Endodermal cell (in vitro differentiated cells): ENCODE measurements around the gene GRIP1. TPM values are rescaled to one million over a fixed set of nuclear protein-coding genes. Genes with fewer than 3 reads are reported as not detected.
A peak's percentile ranks its signal among the peaks of the same experiment; 100 is the strongest.

Experiments
- DNase-seq: peaks from one replicate; pipeline ENCODE4 v3.0.0-alpha.2; 2017
- H3K27ac ChIP-seq: 2 replicates; pipeline ENCODE4 v1.5.1; 2013; ENCODE audit warnings: mild to moderate bottlenecking, low read depth, low read length, moderate library complexity
- H3K27me3 ChIP-seq: 2 replicates; pipeline ENCODE4 v1.6.1; 2013; ENCODE audit warnings: mild to moderate bottlenecking, low read length, moderate library complexity; ENCODE audit not compliant: insufficient read depth, control insufficient read depth, poor library complexity, severe bottlenecking
- H3K36me3 ChIP-seq: 2 replicates; pipeline ENCODE4 v1.7.0; 2013; ENCODE audit warnings: mild to moderate bottlenecking, low read length, moderate library complexity; ENCODE audit not compliant: control insufficient read depth, insufficient read depth
- H3K4me1 ChIP-seq: one replicate; pipeline ENCODE4 v1.7.0; 2013; ENCODE audit warnings: low read length; ENCODE audit not compliant: control insufficient read depth, insufficient read depth
- H3K4me3 ChIP-seq: 2 replicates; pipeline ENCODE4 v1.5.1; 2013; ENCODE audit warnings: mild to moderate bottlenecking, low read length, moderate library complexity
- H3K9ac ChIP-seq: 2 replicates; pipeline ENCODE4 v1.6.1; 2013; ENCODE audit warnings: mild to moderate bottlenecking, low read length, moderate library complexity; ENCODE audit not compliant: poor library complexity, severe bottlenecking; ENCODE audit errors: extremely low read depth
- H3K9me3 ChIP-seq: 2 replicates; pipeline ENCODE4 v1.6.1; 2013; ENCODE audit warnings: mild to moderate bottlenecking, low read length, moderate library complexity; ENCODE audit not compliant: control insufficient read depth
- H3K27ac Mint-ChIP-seq: 2 replicates; pipeline ENCODE4 v1.8.0; 2020; ENCODE audit warnings: mixed read lengths
- H3K27me3 Mint-ChIP-seq: 2 replicates; pipeline ENCODE4 v1.8.0; 2021; ENCODE audit warnings: mild to moderate bottlenecking, mixed read lengths; ENCODE audit not compliant: insufficient read depth
- H3K36me3 Mint-ChIP-seq: 2 replicates; pipeline ENCODE4 v1.8.0; 2020; ENCODE audit warnings: low read depth, mixed read lengths
- H3K4me1 Mint-ChIP-seq: 2 replicates; pipeline ENCODE4 v1.8.0; 2020; ENCODE audit warnings: mixed read lengths
- H3K4me3 Mint-ChIP-seq: 2 replicates; pipeline ENCODE4 v1.8.0; 2020; ENCODE audit warnings: mild to moderate bottlenecking, moderate library complexity, mixed read lengths
- H3K9me3 Mint-ChIP-seq: 2 replicates; pipeline ENCODE4 v1.8.0; 2020; ENCODE audit warnings: mild to moderate bottlenecking, mixed read lengths
- WGBS, 2 experiments: methylation state at CpG; one replicate each; pipeline versions ENCODE4 v1.1.5 to v1.1.7; 2013; ENCODE audit warnings: missing lambda C conversion rate in 2 of 2, mixed read lengths in 1 of 2; ENCODE audit not compliant: insufficient coverage in 1 of 2, insufficient read length in 1 of 2; 5-methylcytosine and 5-hydroxymethylcytosine counted together
- total RNA-seq, 2 donors: library from RNA; stranded (reverse); fragmentation: NEBNext Ultra II Directional in 1 of 2; extraction: Animal tissue kit (Norgen Biotek cat#: 25700) in 1 of 2; gene quantifications; 2 replicates in 1 of 2; 3 replicates in 1 of 2; pipeline ENCODE4 v1.2.1, GENCODE V29; 2021
- TF ChIP-seq, protein P1 (sequence below): fragments of 200-600 bp; sonication (generic); conservative IDR thresholded peaks from 2 replicates; pipeline ENCODE4 v1.5.0; 2021; ENCODE audit warnings: antibody characterized with exemption, mild to moderate bottlenecking

The GRIP1 gene
- total RNA-seq, 2 donors from 2014 or later, result 41.0 to 47.6 TPM

DNA sequence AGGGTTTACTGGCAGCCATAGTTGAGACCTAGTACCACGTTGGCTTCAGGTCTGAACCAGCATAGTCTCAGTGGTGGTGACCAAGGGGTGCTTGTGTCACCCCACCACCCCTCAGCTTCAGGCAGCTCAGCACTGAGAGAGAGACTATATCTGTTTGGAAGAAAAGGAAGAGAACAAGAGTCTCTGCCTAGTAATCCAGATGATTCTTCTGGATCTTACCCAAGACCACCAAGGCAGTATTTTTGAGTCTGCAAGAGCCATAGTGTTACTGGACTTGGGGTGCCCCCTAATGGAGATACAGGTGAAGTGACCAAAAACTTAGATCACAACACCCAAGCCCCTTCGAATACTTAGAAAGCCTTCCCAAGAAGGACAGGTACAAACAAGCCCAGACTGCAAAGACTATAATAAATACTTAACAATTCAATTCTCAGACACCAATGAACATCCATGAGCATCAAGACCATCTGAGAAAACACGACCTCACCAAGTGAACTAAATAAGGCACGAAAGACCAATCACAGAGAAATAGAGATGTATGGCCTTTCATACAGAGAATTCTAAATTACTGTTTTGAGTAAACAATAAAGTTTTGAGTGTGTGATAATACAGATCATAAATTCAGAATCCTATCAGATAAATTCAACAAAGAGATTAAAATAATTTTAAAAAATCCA, 269.5 kb downstream of the GRIP1 start:
- Histone ChIP-seq H3K27me3 (no peaks in the 10 kb centered on the region), H3K9me3 (no peaks in the 10 kb centered on the region), H3K9ac (no peak overlapping the region), H3K4me3 (no peak overlapping the region), H3K27ac (no peak overlapping the region), H3K4me1 (no peaks in the 10 kb centered on the region), H3K36me3 (no peaks in the 10 kb centered on the region)
- DNase-seq, result peak; percentile 84
- TF ChIP-seq, protein P1, sequence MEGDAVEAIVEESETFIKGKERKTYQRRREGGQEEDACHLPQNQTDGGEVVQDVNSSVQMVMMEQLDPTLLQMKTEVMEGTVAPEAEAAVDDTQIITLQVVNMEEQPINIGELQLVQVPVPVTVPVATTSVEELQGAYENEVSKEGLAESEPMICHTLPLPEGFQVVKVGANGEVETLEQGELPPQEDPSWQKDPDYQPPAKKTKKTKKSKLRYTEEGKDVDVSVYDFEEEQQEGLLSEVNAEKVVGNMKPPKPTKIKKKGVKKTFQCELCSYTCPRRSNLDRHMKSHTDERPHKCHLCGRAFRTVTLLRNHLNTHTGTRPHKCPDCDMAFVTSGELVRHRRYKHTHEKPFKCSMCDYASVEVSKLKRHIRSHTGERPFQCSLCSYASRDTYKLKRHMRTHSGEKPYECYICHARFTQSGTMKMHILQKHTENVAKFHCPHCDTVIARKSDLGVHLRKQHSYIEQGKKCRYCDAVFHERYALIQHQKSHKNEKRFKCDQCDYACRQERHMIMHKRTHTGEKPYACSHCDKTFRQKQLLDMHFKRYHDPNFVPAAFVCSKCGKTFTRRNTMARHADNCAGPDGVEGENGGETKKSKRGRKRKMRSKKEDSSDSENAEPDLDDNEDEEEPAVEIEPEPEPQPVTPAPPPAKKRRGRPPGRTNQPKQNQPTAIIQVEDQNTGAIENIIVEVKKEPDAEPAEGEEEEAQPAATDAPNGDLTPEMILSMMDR, result peak; percentile 86
- Mint-ChIP-seq H3K4me3 (no peak overlapping the region), H3K9me3 (peaks cover 13% of the 10 kb centered on the region), H3K4me1 (no peaks in the 10 kb centered on the region), H3K27ac (no peak overlapping the region), H3K27me3 (no peaks in the 10 kb centered on the region), H3K36me3 (peaks cover 8% of the 10 kb centered on the region)
- WGBS, 2 experiments, result 80 to 84% methylated on average over 1 to 3 of the region's 4 CpGs

DNA sequence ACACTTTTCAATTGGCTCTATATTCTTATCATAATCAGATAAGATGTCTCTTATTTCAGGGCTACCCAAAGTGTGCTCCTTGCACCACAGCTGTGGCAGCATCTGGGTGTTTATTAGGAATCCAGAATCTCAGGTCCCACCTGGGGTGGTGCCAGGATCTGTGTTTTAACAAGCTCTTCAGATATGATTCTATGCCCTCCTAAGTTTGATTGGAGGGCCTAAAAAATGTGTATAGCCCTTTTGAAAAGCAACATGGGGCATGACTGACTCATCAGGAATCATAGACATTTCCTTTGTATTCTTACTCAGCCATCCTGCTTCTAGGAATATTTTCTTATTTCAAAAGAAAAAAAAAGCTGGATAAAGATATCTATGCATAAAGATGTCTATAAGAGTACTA, 273.5 kb downstream of the GRIP1 start:
- Mint-ChIP-seq H3K27me3 (no peaks in the 10 kb centered on the region), H3K4me1 (peaks cover 2% of the 10 kb centered on the region), H3K36me3 (no peaks in the 10 kb centered on the region), H3K4me3 (no peak overlapping the region), H3K27ac (no peak overlapping the region), H3K9me3 (no peaks in the 10 kb centered on the region)
- no peaks in the 10 kb centered on the region for H3K36me3 ChIP-seq
- no peaks in the 10 kb centered on the region for H3K27me3 ChIP-seq
- no peak overlapping the region for H3K27ac ChIP-seq
- no peaks in the 10 kb centered on the region for H3K9me3 ChIP-seq
- no peaks in the 10 kb centered on the region for H3K4me1 ChIP-seq
- TF ChIP-seq, protein P1, result no peak
- no peak overlapping the region for H3K9ac ChIP-seq
- DNase-seq, result no peak
- no peak overlapping the region for H3K4me3 ChIP-seq

DNA sequence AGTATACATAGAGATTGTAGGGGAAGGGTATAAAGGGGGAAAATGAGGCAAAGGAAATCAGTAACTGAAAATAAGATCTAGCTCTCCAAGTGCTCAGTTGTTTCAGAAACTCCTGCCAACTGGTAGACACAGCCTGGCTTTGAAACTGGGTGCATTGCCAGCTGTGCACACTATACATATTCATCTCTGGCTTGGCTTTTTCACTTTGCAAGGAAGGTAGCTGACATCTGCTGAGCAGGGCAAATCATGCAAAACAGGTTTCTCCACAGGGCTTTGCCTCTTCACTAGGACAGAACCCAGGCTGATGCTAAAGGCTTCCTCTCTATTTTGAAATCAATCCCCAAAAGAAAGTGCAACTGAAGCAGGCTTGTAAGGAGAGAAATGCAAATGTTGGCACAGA, 275.1 kb downstream of the GRIP1 start:
- Mint-ChIP-seq H3K9me3 (no peaks in the 10 kb centered on the region), H3K36me3 (no peaks in the 10 kb centered on the region), H3K27me3 (no peaks in the 10 kb centered on the region), H3K27ac (no peak overlapping the region), H3K4me3 (no peak overlapping the region), H3K4me1 (peaks cover 2% of the 10 kb centered on the region)
- H3K9ac ChIP-seq, result no peak overlapping the region
- peak; percentile 47 for DNase-seq
- H3K27ac ChIP-seq, result no peak overlapping the region
- TF ChIP-seq, protein P1, result no peak
- H3K4me3 ChIP-seq, result no peak overlapping the region
- no peaks in the 10 kb centered on the region for H3K36me3 ChIP-seq
- no peaks in the 10 kb centered on the region for H3K9me3 ChIP-seq
- no peaks in the 10 kb centered on the region for H3K27me3 ChIP-seq
- H3K4me1 ChIP-seq, result no peaks in the 10 kb centered on the region
